MM.1S (cell line): ENCODE data around the gene SLC4A5.

Source experiments
- DNase-seq: peaks from one replicate; pipeline ENCODE4 v3.0.0-alpha.2; 2015
- H2AFZ ChIP-seq: fragments of 300-600 bp; sonication (generic); 2 replicates; pipeline ENCODE4 v1.6.0; 2016; ENCODE audit warnings: antibody characterized with exemption, low read length
- H3F3A ChIP-seq: fragments of 300-600 bp; sonication (generic); 2 replicates; pipeline ENCODE4 v1.6.1; 2016; ENCODE audit warnings: mild to moderate bottlenecking, antibody characterized with exemption, low read length, moderate library complexity, mixed read lengths; ENCODE audit not compliant: insufficient read depth
- H3K27ac ChIP-seq: fragments of 300-600 bp; sonication (generic); 2 replicates; pipeline ENCODE4 v1.5.1; 2016; ENCODE audit warnings: mild to moderate bottlenecking, low read length
- H3K27me3 ChIP-seq: fragments of 300-600 bp; sonication (generic); replicated peaks from 2 replicates; pipeline ENCODE4 v1.6.0; 2016; ENCODE audit warnings: low read length; ENCODE audit not compliant: insufficient read depth
- H3K36me3 ChIP-seq: fragments of 300-600 bp; sonication (generic); replicated peaks from 2 replicates; pipeline ENCODE4 v1.6.1; 2016; ENCODE audit warnings: mild to moderate bottlenecking, low read length, mixed read lengths; ENCODE audit not compliant: insufficient read depth
- H3K4me1 ChIP-seq: fragments of 300-600 bp; sonication (generic); 2 replicates; pipeline ENCODE4 v1.6.1; 2016; ENCODE audit warnings: low read length, mixed read lengths
- H3K4me2 ChIP-seq: fragments of 300-600 bp; sonication (generic); 2 replicates; pipeline ENCODE4 v1.6.0; 2016; ENCODE audit warnings: low read depth, low read length
- H3K4me3 ChIP-seq: fragments of 300-600 bp; sonication (generic); 2 replicates; pipeline ENCODE4 v1.5.1; 2016; ENCODE audit warnings: low read length, mixed read lengths
- H3K79me2 ChIP-seq: fragments of 300-600 bp; sonication (generic); 2 replicates; pipeline ENCODE4 v1.6.1; 2016; ENCODE audit warnings: mixed run types, low read length, mixed read lengths
- H3K9ac ChIP-seq: fragments of 300-600 bp; sonication (generic); 2 replicates; pipeline ENCODE4 v1.6.1; 2016; ENCODE audit warnings: low read length, mixed read lengths
- H3K9me2 ChIP-seq: fragments of 300-600 bp; sonication (generic); replicated peaks from 2 replicates; pipeline ENCODE4 v1.6.1; 2016; ENCODE audit warnings: mild to moderate bottlenecking, low read length, mixed read lengths; ENCODE audit not compliant: insufficient read depth
- H3K9me3 ChIP-seq: fragments of 300-600 bp; sonication (generic); replicated peaks from 2 replicates; pipeline ENCODE4 v1.6.1; 2016; ENCODE audit warnings: mild to moderate bottlenecking, low read length, mixed read lengths; ENCODE audit not compliant: insufficient read depth
- H4K20me1 ChIP-seq: fragments of 300-600 bp; sonication (generic); 2 replicates; pipeline ENCODE4 v1.6.1; 2016; ENCODE audit warnings: mild to moderate bottlenecking, low read length, moderate library complexity, mixed read lengths; ENCODE audit not compliant: insufficient read depth
- CTCF ChIP-seq: fragments of 300-600 bp; sonication (generic); IDR thresholded peaks from 2 replicates; pipeline ENCODE4 v1.5.1; 2016; ENCODE audit warnings: antibody characterized with exemption, low read length, mixed read lengths
- EZH2 ChIP-seq: fragments of 300-600 bp; sonication (generic); optimal IDR thresholded peaks from 2 replicates; pipeline ENCODE3; 2017; ENCODE audit warnings: low read depth, mild to moderate bottlenecking, antibody characterized with exemption, low read length, mixed read lengths
- EZH2phosphoT487 ChIP-seq: fragments of 300-600 bp; sonication (generic); IDR thresholded peaks from 2 replicates; pipeline ENCODE4 v1.6.1; 2018; ENCODE audit warnings: antibody characterized with exemption, low read length

The SLC4A5 gene

GRCh38 chr2:74375838-74376237, 32.6 kb upstream of the SLC4A5 start:
- no peaks in the 10 kb centered on the region for H4K20me1 ChIP-seq
- H2AFZ ChIP-seq = no peak overlapping the region
- no peak overlapping the region for H3K27ac ChIP-seq
- H3K27me3 ChIP-seq = no peaks in the 10 kb centered on the region
- TF ChIP-seq EZH2phosphoT487 (no peak), EZH2 (no peak), CTCF (no peak)
- no peaks in the 10 kb centered on the region for H3K9me3 ChIP-seq
- DNase-seq = no peak
- peaks cover 9% of the 10 kb centered on the region for H3K79me2 ChIP-seq
- no peak overlapping the region for H3K4me3 ChIP-seq
- H3K4me2 ChIP-seq = no peak overlapping the region
- no peaks in the 10 kb centered on the region for H3F3A ChIP-seq
- no peaks in the 10 kb centered on the region; the same call in 1 of the 2 replicates for H3K36me3 ChIP-seq
- H3K9ac ChIP-seq = no peak overlapping the region
- no peaks in the 10 kb centered on the region for H3K4me1 ChIP-seq
- no peaks in the 10 kb centered on the region for H3K9me2 ChIP-seq

- Histone ChIP-seq H3K4me3 (no peak overlapping the region), H4K20me1 (no peaks in the 10 kb centered on the region), H3K4me2 (no peak overlapping the region), H3K9ac (no peak overlapping the region), H3K4me1 (no peaks in the 10 kb centered on the region), H3K36me3 (no peaks in the 10 kb centered on the region; the same call in 1 of the 2 replicates), H3K79me2 (no peaks in the 10 kb centered on the region; the same call in 1 of the 2 replicates), H3K27me3 (no peaks in the 10 kb centered on the region), H2AFZ (no peak overlapping the region), H3K9me2 (no peaks in the 10 kb centered on the region), H3K27ac (no peak overlapping the region), H3F3A (no peaks in the 10 kb centered on the region), H3K9me3 (no peaks in the 10 kb centered on the region)
- no peak for DNase-seq
- TF ChIP-seq EZH2 (no peak), CTCF (no peak)
Observed at GRCh38 chr2:74374509-74375205, 31.4 kb upstream of the SLC4A5 start.

- Histone ChIP-seq H3K36me3 (no peaks in the 10 kb centered on the region; the same call in 1 of the 2 replicates), H3K4me2 (no peak overlapping the region)
Observed at GRCh38 chr2:74373985-74374384, 30.8 kb upstream of the SLC4A5 start.

More at GRCh38 chr2:74373985-74374384, 30.8 kb upstream of the SLC4A5 start:
- no peaks in the 10 kb centered on the region for H3F3A ChIP-seq
- no peaks in the 10 kb centered on the region for H3K9me3 ChIP-seq
- no peaks in the 10 kb centered on the region for H3K27me3 ChIP-seq
- no peak overlapping the region for H3K9ac ChIP-seq
- TF ChIP-seq CTCF = no peak
- no peak for TF ChIP-seq EZH2
- TF ChIP-seq EZH2phosphoT487 = no peak
- H3K4me1 ChIP-seq = no peaks in the 10 kb centered on the region
- no peaks in the 10 kb centered on the region for H3K9me2 ChIP-seq
- H4K20me1 ChIP-seq = no peaks in the 10 kb centered on the region
- H3K79me2 ChIP-seq = no peaks in the 10 kb centered on the region; the same call in 1 of the 2 replicates
- H3K27ac ChIP-seq = no peak overlapping the region
- no peak overlapping the region for H3K4me3 ChIP-seq
- DNase-seq = no peak
- no peak overlapping the region for H2AFZ ChIP-seq
